ENCODE data around the gene NLGN1.
"Not testable (repeated sequence)": the region's sequence is repeated elsewhere in the genome, so short reads cannot be mapped to it uniquely, and the experiment has no call there.

Gene NLGN1

GRCh38 chr3:173568623-173569022, 171.1 kb downstream of the NLGN1 start:
- DNase-seq = no peak

GRCh38 chr3:173583496-173583895, 186.0 kb downstream of the NLGN1 start:
- no peak for DNase-seq

GRCh38 chr3:173584093-173584837, 186.7 kb downstream of the NLGN1 start:
- peak; percentile 42 for DNase-seq

DNA sequence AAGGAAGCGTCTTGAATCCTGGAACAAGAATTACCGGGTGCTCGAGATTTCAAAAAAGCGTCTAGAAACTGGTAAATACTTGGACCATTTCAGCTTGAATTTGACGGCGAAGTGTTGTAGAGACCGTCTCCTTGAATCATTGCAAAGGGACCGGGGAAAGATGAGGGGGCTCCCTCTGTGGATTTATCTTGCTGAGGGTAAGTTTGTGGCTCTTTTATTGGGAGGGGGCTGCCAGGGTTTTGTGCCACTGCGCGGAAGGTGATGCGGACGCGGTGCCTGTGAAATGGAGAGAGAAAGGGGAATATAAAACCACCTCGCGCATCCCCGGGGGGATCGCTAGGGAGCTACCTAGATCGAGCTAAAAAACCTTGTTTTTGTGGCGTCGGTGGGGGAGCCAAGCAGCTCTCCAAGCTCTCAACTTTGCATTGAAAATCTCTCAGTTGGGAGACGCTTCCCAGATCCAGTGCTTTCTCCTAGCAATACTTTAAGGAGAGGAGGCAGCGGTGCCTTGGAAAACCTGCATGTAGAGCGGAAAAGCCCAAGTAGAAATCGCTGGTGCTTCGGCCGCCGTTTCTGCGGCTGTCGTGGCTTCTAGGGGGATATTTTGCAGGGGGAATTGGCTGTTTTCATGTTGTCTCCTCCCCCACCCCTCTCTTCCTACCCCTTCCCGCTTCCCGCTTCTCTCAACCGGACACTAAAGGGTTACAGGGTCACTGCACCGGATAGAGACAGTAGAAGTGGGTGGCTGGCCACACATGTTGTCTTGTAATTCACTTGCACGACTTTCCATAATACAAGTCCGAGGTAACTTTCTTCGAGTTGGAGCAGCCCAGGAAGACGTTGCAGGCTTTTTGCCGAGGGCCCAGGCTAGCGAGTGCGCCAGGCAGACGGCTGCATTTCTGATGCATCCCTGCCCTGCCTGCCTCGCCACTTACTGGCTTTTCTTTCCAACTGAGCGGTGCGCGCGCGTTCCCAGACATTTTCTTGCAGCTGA, 187.6 kb downstream of the NLGN1 start:
- peak; percentile 27 for DNase-seq

GRCh38 chr3:173586166-173586565, 188.6 kb downstream of the NLGN1 start:
- DNase-seq = no peak

- no peak for DNase-seq
These were observed 189.5 kb downstream of the NLGN1 start for GRCh38 chr3:173587055-173587454.

DNA sequence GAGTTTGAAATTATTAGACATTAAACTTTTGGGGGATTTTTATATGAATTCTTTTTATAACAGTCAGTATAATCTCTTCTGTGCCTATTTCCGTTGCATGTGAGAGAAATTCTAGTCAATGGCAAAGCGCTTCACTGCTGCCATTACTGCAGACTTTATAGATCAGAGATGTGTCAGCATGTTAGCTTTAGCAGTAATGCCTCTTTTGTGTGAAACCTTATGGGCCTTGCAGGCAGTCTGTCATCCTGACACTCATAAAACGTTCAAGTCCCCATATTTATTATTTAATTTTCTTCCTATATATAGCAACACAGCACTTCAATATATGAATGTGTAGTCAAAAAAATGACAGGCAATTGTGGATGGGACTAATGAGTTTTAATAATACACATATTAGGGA, 191.0 kb downstream of the NLGN1 start:
- no peak for DNase-seq

- DNase-seq = no peak
These were observed 191.6 kb downstream of the NLGN1 start for GRCh38 chr3:173589116-173589515.

- no peak for DNase-seq
These were observed 193.9 kb downstream of the NLGN1 start for GRCh38 chr3:173591401-173591800.

GRCh38 chr3:173594881-173595280, 197.3 kb downstream of the NLGN1 start:
- not testable (repeated sequence) for DNase-seq

DNA sequence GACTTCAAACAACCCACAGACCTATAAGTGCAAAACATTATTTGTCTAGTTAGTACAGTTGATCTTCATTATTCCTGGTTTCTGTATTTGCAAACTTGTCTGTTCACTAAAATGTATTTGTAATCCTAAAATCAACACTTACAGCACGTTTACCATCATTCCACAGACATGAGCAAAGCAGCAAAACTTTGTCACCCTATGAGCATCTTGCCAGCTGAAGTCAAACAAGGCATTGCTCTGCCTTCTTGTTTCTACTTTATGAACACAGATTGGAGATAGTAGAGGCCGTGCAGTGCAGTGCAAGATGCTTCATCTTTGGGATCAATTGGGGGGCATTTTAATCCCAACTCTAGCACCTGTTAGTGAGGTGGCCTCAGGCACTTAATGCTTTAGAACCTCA, 202.1 kb downstream of the NLGN1 start:
- no peak for DNase-seq

DNA sequence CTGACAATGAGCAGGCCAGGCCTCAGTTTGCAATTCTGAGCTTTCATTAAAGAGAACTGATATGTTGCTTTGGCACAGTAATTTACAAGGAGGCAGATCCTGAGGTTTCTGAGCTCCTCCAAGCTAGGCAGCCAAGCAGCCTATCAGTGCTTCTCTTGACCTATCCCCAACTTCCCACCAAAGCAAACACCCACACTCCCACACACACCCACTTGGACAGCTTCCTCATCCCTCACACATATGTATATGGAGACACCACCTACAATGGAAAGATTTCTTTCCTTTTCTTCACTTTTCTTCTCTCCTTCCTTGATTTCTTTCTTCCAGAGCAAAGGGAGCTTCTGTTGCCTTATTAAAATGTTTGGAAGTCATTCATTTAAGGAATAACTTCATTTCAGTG, 217.0 kb downstream of the NLGN1 start:
- DNase-seq = no peak

GRCh38 chr3:173615661-173616060, 218.1 kb downstream of the NLGN1 start:
- no peak for DNase-seq

DNA sequence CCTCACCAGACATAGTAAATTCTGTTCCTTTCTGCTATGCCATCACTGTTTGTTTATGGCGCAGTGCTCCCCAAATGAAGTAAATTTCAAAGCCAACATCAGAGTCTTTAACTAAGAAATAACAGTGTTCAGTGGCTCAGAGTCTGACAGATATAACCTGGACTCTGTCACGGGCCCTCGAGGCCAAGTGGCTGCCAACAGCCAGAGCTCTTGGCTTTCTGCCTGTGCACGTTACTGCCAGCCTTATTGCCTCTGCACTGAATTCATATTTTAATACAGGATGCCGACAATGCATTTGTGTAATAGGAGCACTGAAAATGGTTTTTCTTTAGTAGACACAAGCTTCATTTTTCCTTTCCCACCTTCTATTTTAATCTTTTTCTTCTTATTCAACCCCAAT, 219.9 kb downstream of the NLGN1 start:
- no peak for DNase-seq

DNA sequence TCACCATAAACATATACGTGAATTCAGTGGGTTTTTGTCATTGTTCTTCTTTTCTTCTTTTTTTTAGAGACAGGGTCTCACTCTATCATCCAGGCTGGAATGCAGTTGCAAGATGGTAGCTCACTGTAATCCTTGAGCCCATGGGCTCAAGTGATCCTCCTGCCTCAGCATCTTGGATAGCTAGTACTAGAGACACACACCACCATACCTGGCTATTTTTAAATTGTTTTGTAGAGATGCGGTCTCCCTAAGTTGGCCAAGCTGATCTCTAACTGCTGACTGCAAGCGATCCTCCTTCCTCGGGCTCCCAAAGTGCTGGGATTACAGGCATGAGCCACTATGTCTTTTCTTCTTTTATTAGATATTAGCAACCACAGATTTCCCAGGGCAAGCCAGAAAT, 220.6 kb downstream of the NLGN1 start:
- DNase-seq = no peak

DNA sequence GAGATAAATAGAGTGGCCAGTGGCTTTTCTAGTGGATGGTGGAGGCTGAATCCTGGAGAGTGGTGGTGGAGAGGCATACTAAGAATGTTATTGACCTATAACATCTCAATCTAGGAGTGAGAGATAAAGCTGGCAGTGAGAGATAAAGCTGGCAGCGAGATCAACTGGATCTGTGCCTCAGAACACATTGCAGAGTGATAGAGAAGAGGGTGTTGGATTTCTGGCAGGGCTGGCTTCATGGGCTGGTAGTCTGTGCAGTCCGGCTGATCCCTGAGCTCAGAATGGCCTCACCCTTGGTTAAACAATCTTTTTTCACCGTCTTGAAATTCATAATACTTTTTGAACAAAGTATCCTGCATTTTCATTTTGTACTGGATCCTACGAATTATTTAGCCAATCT, 221.2 kb downstream of the NLGN1 start:
- no peak for DNase-seq

DNA sequence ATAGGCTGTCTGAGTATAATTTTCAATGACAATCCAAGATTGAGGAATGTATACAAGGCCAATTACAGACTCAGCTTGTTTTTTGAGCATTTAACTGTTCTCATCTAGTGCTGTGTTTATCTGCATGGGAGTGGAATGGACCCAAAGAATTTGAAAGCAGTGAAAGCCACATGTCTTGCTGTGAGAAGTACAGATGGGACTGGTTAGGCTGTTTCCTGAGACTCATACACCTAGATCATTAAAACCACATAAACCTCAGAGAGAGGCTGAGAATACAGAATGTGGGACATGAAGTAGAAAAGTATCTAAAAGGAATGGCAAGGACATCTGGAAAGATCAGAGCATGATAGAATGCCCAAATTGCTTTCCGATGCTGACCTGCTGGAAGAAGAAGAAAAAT, 224.6 kb downstream of the NLGN1 start:
- no peak for DNase-seq

DNA sequence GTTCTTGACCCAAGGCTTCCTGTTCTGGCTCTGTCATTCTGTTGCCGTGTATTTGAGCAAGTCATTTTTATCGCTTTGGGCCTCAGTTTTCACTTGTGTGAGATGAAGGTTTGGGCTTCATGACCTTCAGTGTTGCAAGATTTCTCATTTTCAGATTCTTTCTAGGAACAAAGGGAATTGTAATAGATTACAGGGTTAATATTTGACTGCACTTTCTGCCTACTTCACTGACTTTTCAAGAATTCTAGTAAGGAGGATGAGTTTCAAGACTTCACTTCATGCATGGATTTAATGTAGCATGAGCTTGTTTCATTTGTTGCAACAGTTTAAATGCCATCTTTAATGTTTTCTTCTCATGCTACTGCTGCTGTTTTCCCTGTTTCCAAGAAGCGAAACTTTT, 226.5 kb downstream of the NLGN1 start:
- DNase-seq = no peak

DNA sequence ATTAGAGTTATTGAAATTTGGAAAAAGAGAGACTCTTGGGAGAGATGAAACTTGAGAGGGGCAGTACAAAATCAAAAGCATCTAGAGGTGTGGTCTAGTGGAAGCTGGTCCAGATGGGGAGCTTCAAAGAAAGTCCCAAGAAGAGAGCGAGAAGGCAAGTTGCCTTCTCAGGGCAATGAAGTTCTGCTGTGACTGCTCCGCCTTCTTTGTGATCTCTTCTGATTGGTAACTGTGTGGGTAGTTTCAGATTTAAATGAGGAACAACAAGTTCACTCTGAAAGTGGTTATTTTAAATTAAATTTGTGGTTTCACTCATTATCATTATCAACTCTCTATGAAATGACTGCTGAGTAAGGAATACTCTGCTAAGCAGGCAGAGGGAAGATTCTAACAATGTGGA, 233.3 kb downstream of the NLGN1 start:
- no peak for DNase-seq

DNA sequence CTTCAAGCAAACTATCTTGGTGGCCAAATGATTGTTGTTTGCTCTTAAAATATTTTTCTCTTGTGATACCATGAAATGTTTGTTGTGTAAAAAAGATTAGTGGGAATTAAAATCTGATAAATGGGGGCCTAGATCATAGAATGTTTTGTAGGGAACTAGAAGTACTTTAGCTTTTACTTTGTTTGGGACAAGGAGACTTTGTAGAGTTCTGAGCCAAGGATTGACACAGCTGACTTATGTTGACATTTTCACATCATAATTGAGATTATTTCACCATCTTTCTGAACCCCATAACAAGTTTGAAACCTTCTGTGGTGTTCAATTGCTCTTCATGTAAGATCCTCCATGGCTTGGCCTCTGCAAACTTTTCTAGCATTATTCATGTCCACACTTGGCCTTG, 235.4 kb downstream of the NLGN1 start:
- DNase-seq = no peak

- DNase-seq = no peak
These were observed 238.3 kb downstream of the NLGN1 start for GRCh38 chr3:173635826-173636225.

DNA sequence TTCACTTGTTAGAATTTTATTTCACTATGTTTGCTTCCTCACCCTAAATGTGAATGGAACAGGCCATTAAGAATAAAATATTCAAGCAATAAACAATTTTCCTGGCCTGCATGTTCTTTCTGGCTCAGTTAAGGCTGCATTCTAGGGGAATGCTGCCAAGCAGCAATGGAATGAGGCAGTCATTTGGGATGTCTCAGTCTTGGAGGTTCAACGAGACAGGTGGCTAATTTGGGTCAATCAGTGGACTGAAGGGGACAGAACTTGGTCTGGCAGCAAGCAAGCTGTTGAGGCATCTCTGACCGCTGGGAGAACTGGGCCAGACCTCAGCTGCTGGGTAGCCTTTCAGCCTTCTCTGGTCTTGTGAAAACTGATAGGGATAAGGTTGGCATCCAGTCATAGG, 241.6 kb downstream of the NLGN1 start:
- no peak for DNase-seq

- no peak for DNase-seq
These were observed 244.2 kb downstream of the NLGN1 start for GRCh38 chr3:173641696-173642095.

Data from HCEC 1CT (cell line).